ENCODE data around the gene ZNHIT6.

The ZNHIT6 gene

GRCh38 chr1:85677656-85678055 lies 30.6 kb downstream of the ZNHIT6 start:
- H3K9ac ChIP-seq: no peak overlapping the region
- no peaks in the 10 kb centered on the region for H3K4me1 ChIP-seq
- H3K27me3 ChIP-seq: no peaks in the 10 kb centered on the region
- H3K27ac ChIP-seq: no peak overlapping the region
- no peak for TF ChIP-seq Cebpa-rat (IDR thresholded peaks at IDR 0.05)
- no peaks in the 10 kb centered on the region; the same call in 1 of the 2 replicates for H4K20me1 ChIP-seq
- peaks cover 52% of the 10 kb centered on the region for H3K36me3 ChIP-seq
- H3K9me3 ChIP-seq: no peaks in the 10 kb centered on the region
- H3K4me2 ChIP-seq: no peak overlapping the region
- no peak overlapping the region for H3K4me3 ChIP-seq

GRCh38 chr1:85672031-85672660 lies 36.1 kb downstream of the ZNHIT6 start:
- H3K36me3 ChIP-seq: peaks cover 70% of the 10 kb centered on the region
- H3K9me3 ChIP-seq: no peaks in the 10 kb centered on the region
- no peak overlapping the region for H3K4me3 ChIP-seq
- H3K27me3 ChIP-seq: no peaks in the 10 kb centered on the region
- no peak for TF ChIP-seq Cebpa-rat (IDR thresholded peaks at IDR 0.05)
- H3K4me1 ChIP-seq: no peaks in the 10 kb centered on the region
- no peak overlapping the region for H3K4me2 ChIP-seq
- H3K9ac ChIP-seq: no peak overlapping the region
- no peak overlapping the region for H3K27ac ChIP-seq
- H4K20me1 ChIP-seq: no peaks in the 10 kb centered on the region; the same call in 1 of the 2 replicates

DNA sequence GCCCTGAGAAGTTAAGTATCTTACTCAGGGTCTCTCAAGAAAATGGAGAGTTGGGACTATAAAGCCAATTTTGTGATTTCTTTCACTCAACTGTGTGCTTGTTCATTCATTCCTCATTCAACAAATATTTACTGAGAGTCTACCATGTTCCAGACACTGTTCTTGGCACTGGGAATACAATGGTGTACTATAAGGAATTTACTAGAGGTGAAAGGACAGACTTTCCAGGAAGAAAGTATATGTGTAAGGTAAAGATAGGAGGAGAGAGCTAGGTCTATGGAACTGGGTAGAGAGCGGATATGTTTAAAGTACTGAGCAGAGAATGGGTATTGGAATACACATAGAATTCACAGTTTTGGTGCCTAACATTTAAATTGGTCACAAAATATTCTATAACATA lies 42.3 kb downstream of the ZNHIT6 start:
- Histone ChIP-seq H3K4me3 (no peak overlapping the region), H4K20me1 (no peaks in the 10 kb centered on the region), H3K4me2 (no peak overlapping the region), H3K27me3 (no peaks in the 10 kb centered on the region), H3K36me3 (peaks cover 46% of the 10 kb centered on the region), H3K27ac (no peak overlapping the region), H3K9me3 (no peaks in the 10 kb centered on the region), H3K9ac (no peak overlapping the region), H3K4me1 (peaks cover 12% of the 10 kb centered on the region)
- TF ChIP-seq Cebpa-rat (IDR thresholded peaks at IDR 0.05): no peak

- Histone ChIP-seq H4K20me1 (no peaks in the 10 kb centered on the region), H3K36me3 (peaks cover 29% of the 10 kb centered on the region), H3K4me3 (no peak overlapping the region), H3K27me3 (no peaks in the 10 kb centered on the region), H3K4me1 (peaks cover 12% of the 10 kb centered on the region), H3K9ac (no peak overlapping the region), H3K9me3 (no peaks in the 10 kb centered on the region), H3K27ac (no peak overlapping the region), H3K4me2 (no peak overlapping the region)
- no peak for TF ChIP-seq Cebpa-rat (IDR thresholded peaks at IDR 0.05)
Observed at GRCh38 chr1:85663382-85663781, 44.9 kb downstream of the ZNHIT6 start.

GRCh38 chr1:85661767-85662166 lies 46.5 kb downstream of the ZNHIT6 start:
- no peak overlapping the region for H3K27ac ChIP-seq
- peak overlapping the region; percentile 39 for H3K4me2 ChIP-seq

DNA sequence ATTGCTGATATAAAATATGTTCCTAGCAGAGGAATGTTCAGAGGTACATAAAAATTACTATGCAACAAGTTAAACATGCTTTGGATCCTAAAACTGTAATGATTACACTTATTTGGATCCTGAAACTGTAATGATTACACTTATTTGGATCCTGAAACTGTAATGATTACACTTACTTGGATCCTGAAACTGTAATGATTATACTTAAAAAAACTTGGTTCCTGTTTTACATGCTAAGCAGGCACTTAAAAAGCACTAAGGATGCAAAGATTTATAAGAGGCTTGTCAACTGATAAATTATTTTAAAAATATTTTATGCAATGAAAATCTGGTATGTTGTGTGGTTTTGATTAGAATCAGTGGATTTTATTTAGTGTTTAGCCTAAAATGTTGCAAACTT lies 47.7 kb downstream of the ZNHIT6 start:
- no peaks in the 10 kb centered on the region for H3K9me3 ChIP-seq
- no peak overlapping the region for H3K4me2 ChIP-seq
- H3K4me3 ChIP-seq: no peak overlapping the region
- H3K27ac ChIP-seq: no peak overlapping the region
- H4K20me1 ChIP-seq: no peaks in the 10 kb centered on the region
- H3K9ac ChIP-seq: no peak overlapping the region
- peaks cover 17% of the 10 kb centered on the region for H3K36me3 ChIP-seq
- no peak for TF ChIP-seq Cebpa-rat (IDR thresholded peaks at IDR 0.05)
- H3K4me1 ChIP-seq: peaks cover 12% of the 10 kb centered on the region
- H3K27me3 ChIP-seq: no peaks in the 10 kb centered on the region

More at GRCh38 chr1:85661767-85662166, 46.5 kb downstream of the ZNHIT6 start:
- Histone ChIP-seq H3K27me3 (no peaks in the 10 kb centered on the region), H3K4me1 (peaks cover 12% of the 10 kb centered on the region), H3K9ac (no peak overlapping the region), H4K20me1 (no peaks in the 10 kb centered on the region), H3K9me3 (no peaks in the 10 kb centered on the region), H3K36me3 (peaks cover 22% of the 10 kb centered on the region), H3K4me3 (no peak overlapping the region)
- no peak for TF ChIP-seq Cebpa-rat (IDR thresholded peaks at IDR 0.05)

GRCh38 chr1:85659174-85659573 lies 49.1 kb downstream of the ZNHIT6 start:
- H3K4me3 ChIP-seq: no peak overlapping the region
- H3K4me2 ChIP-seq: no peak overlapping the region
- H3K9me3 ChIP-seq: no peaks in the 10 kb centered on the region
- H3K36me3 ChIP-seq: peaks cover 19% of the 10 kb centered on the region
- H4K20me1 ChIP-seq: no peaks in the 10 kb centered on the region
- no peak overlapping the region for H3K27ac ChIP-seq
- no peak overlapping the region for H3K9ac ChIP-seq
- no peak for TF ChIP-seq Cebpa-rat (IDR thresholded peaks at IDR 0.05)
- no peaks in the 10 kb centered on the region for H3K27me3 ChIP-seq
- H3K4me1 ChIP-seq: peaks cover 12% of the 10 kb centered on the region

- Histone ChIP-seq H3K27ac (no peak overlapping the region), H3K27me3 (no peaks in the 10 kb centered on the region), H3K4me2 (no peak overlapping the region), H3K4me1 (peaks cover 4% of the 10 kb centered on the region), H3K36me3 (peaks cover 29% of the 10 kb centered on the region), H3K9me3 (no peaks in the 10 kb centered on the region), H3K9ac (no peak overlapping the region), H4K20me1 (no peaks in the 10 kb centered on the region), H3K4me3 (no peak overlapping the region)
- no peak for TF ChIP-seq Cebpa-rat (IDR thresholded peaks at IDR 0.05)
Observed at GRCh38 chr1:85656948-85657347, 51.3 kb downstream of the ZNHIT6 start.

DNA sequence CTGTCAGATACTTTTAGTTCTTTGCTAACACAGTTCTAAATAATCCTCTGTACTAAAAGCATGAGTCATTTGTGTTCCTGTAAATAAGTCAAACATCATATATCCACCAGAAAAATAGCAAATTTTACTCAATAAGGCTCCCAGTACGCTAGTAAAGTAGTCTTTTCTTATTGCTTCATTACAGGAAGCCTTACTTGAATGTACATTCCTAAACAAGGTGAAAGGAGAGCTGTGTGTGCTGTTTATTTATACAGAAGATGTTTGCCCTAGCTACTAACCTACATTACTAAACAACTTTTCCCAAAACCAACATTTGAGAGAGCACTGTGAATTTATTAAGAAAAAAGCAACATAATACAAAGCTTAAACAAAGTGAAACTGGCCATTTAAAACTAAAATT lies 52.0 kb downstream of the ZNHIT6 start:
- peaks cover 34% of the 10 kb centered on the region for H3K36me3 ChIP-seq
- no peak overlapping the region for H3K9ac ChIP-seq
- TF ChIP-seq Cebpa-rat (IDR thresholded peaks at IDR 0.05): no peak
- no peaks in the 10 kb centered on the region for H3K27me3 ChIP-seq
- no peaks in the 10 kb centered on the region for H3K9me3 ChIP-seq
- H3K4me3 ChIP-seq: no peak overlapping the region
- no peak overlapping the region for H3K27ac ChIP-seq
- no peaks in the 10 kb centered on the region for H4K20me1 ChIP-seq
- no peaks in the 10 kb centered on the region for H3K4me1 ChIP-seq
- H3K4me2 ChIP-seq: no peak overlapping the region

DNA sequence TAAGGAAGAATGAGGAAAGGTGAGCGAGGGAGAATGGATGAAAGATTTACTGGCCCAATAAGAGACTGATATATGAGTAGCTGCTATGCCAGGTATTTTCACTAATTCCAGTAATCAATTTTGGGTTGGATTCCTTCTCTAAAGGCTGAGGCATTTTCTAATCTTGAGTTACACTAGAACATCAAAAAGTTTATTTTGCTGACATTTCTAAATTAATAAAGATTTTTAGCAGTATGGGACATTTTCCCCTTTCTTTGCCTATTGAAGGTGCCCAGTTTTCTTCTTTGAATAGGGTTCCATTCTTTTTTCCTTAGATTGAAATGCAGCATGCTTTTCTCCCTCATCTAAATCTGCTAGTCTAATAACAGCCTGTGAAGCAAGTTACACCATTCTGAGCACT lies 52.9 kb downstream of the ZNHIT6 start:
- Histone ChIP-seq H3K9me3 (no peaks in the 10 kb centered on the region), H3K36me3 (peaks cover 41% of the 10 kb centered on the region), H3K27ac (no peak overlapping the region), H4K20me1 (no peaks in the 10 kb centered on the region), H3K4me2 (no peak overlapping the region), H3K9ac (no peak overlapping the region), H3K27me3 (no peaks in the 10 kb centered on the region), H3K4me3 (no peak overlapping the region), H3K4me1 (no peaks in the 10 kb centered on the region)
- TF ChIP-seq Cebpa-rat (IDR thresholded peaks at IDR 0.05): no peak
